ES-I3 (cell line): ENCODE measurements around the gene SLC35A3.
"Not testable (repeated sequence)": the region's sequence is repeated elsewhere in the genome, so short reads cannot be mapped to it uniquely, and the experiment has no call there.

Experiments used
- H3K36me3 ChIP-seq: 2 replicates; pipeline ENCODE4 v1.6.1; 2013; ENCODE audit warnings: mild to moderate bottlenecking, low read length, control low read depth, moderate library complexity; ENCODE audit not compliant: insufficient read depth
- H3K4me1 ChIP-seq: 2 replicates; pipeline ENCODE4 v1.6.1; 2013; ENCODE audit warnings: mild to moderate bottlenecking, control low read depth, low read length; ENCODE audit not compliant: insufficient read depth
- H3K9ac ChIP-seq: 2 replicates; pipeline ENCODE4 v1.6.1; 2013; ENCODE audit warnings: low read depth, mild to moderate bottlenecking, low read length, moderate library complexity
- H3K9me3 ChIP-seq: 2 replicates; pipeline ENCODE4 v1.6.1; 2013; ENCODE audit warnings: mild to moderate bottlenecking, low read length, moderate library complexity; ENCODE audit not compliant: control insufficient read depth, insufficient read depth

The SLC35A3 gene

GRCh38 chr1:99963041-99963795 is 6.6 kb upstream of the SLC35A3 start:
- Histone ChIP-seq H3K9me3 (no peaks in the 10 kb centered on the region), H3K4me1 (peaks cover 3% of the 10 kb centered on the region; the same call in 1 of the 2 replicates), H3K36me3 (no peaks in the 10 kb centered on the region), H3K9ac (no peak overlapping the region)

GRCh38 chr1:99964806-99965205 is 5.0 kb upstream of the SLC35A3 start:
- Histone ChIP-seq H3K9ac (no peak overlapping the region), H3K36me3 (no peaks in the 10 kb centered on the region), H3K9me3 (no peaks in the 10 kb centered on the region), H3K4me1 (no peaks in the 10 kb centered on the region)

GRCh38 chr1:99965646-99966375 is 4.0 kb upstream of the SLC35A3 start:
- Histone ChIP-seq H3K9ac (no peak overlapping the region), H3K36me3 (no peaks in the 10 kb centered on the region), H3K4me1 (no peaks in the 10 kb centered on the region), H3K9me3 (no peaks in the 10 kb centered on the region)

- Histone ChIP-seq H3K4me1 (no peaks in the 10 kb centered on the region), H3K9me3 (no peaks in the 10 kb centered on the region), H3K9ac (no peak overlapping the region), H3K36me3 (no peaks in the 10 kb centered on the region)
Measured at GRCh38 chr1:99968214-99968613, 1.6 kb upstream of the SLC35A3 start.

GRCh38 chr1:99969260-99969728 is 502 bp upstream of the SLC35A3 start:
- no peaks in the 10 kb centered on the region for H3K4me1 ChIP-seq
- H3K9me3 ChIP-seq, result no peaks in the 10 kb centered on the region
- no peaks in the 10 kb centered on the region for H3K36me3 ChIP-seq
- H3K9ac ChIP-seq, result peak overlapping the region; percentile 87; the same call in 1 of the 2 replicates

- Histone ChIP-seq H3K9ac (peak overlapping the region; percentile 87), H3K9me3 (no peaks in the 10 kb centered on the region), H3K36me3 (no peaks in the 10 kb centered on the region), H3K4me1 (no peaks in the 10 kb centered on the region)
Measured at GRCh38 chr1:99970713-99971255, 988 bp downstream of the SLC35A3 start.

- H3K36me3 ChIP-seq, H3K9ac ChIP-seq, H3K4me1 ChIP-seq, H3K9me3 ChIP-seq: not testable (repeated sequence)
Measured at GRCh38 chr1:99972066-99972465, 2.3 kb downstream of the SLC35A3 start.

GRCh38 chr1:99975529-99975928 is 5.7 kb downstream of the SLC35A3 start:
- no peak overlapping the region for H3K9ac ChIP-seq
- H3K9me3 ChIP-seq, result no peaks in the 10 kb centered on the region
- no peaks in the 10 kb centered on the region; the same call in 1 of the 2 replicates for H3K36me3 ChIP-seq
- no peaks in the 10 kb centered on the region for H3K4me1 ChIP-seq

GRCh38 chr1:99977326-99977725 is 7.5 kb downstream of the SLC35A3 start:
- H3K36me3 ChIP-seq, H3K9me3 ChIP-seq, H3K4me1 ChIP-seq, H3K9ac ChIP-seq: not testable (repeated sequence)

- H3K36me3 ChIP-seq, result no peaks in the 10 kb centered on the region; the same call in 1 of the 2 replicates
- no peaks in the 10 kb centered on the region for H3K9me3 ChIP-seq
Measured at GRCh38 chr1:99978218-99978617, 8.4 kb downstream of the SLC35A3 start.

GRCh38 chr1:99979091-99979490 is 9.3 kb downstream of the SLC35A3 start:
- Histone ChIP-seq H3K4me1 (no peaks in the 10 kb centered on the region), H3K9ac (no peak overlapping the region), H3K9me3 (no peaks in the 10 kb centered on the region), H3K36me3 (no peaks in the 10 kb centered on the region; the same call in 1 of the 2 replicates)

More at GRCh38 chr1:99978218-99978617, 8.4 kb downstream of the SLC35A3 start:
- Histone ChIP-seq H3K4me1 (no peaks in the 10 kb centered on the region), H3K9ac (no peak overlapping the region)

- no peak overlapping the region for H3K9ac ChIP-seq
- no peaks in the 10 kb centered on the region; the same call in 1 of the 2 replicates for H3K36me3 ChIP-seq
- H3K4me1 ChIP-seq, result no peaks in the 10 kb centered on the region
- H3K9me3 ChIP-seq, result no peaks in the 10 kb centered on the region
Measured at GRCh38 chr1:99980928-99981327, 11.1 kb downstream of the SLC35A3 start.

GRCh38 chr1:99986656-99987225 is 16.9 kb downstream of the SLC35A3 start:
- Histone ChIP-seq H3K9ac (no peak overlapping the region), H3K4me1 (no peaks in the 10 kb centered on the region), H3K9me3 (peaks cover 4% of the 10 kb centered on the region; the same call in 1 of the 2 replicates), H3K36me3 (no peaks in the 10 kb centered on the region)

- Histone ChIP-seq H3K36me3 (peaks cover 1% of the 10 kb centered on the region; the same call in 1 of the 2 replicates), H3K9ac (no peak overlapping the region), H3K9me3 (peaks cover 4% of the 10 kb centered on the region; the same call in 1 of the 2 replicates), H3K4me1 (no peaks in the 10 kb centered on the region)
Measured at GRCh38 chr1:99988210-99988765, 18.5 kb downstream of the SLC35A3 start.
